K562 (cell line): ENCODE data around the gene MIS18A. TPM values are rescaled to one million over a fixed set of nuclear protein-coding genes. Genes with fewer than 3 reads are reported as not detected.

Experiments
- CBX5 ChIP-seq: IDR thresholded peaks from 2 replicates; pipeline ENCODE4 v1.6.1; 2014; ENCODE audit warnings: low read depth, borderline replicate concordance
- ELF4 ChIP-seq: fragments of 450-650 bp; formaldehyde crosslinking; IDR thresholded peaks from 2 replicates; pipeline ENCODE4 v1.4.0; 2022; ENCODE audit warnings: missing genetic modification characterization
- MCM5 ChIP-seq: fragments of 450-650 bp; IDR thresholded peaks from 2 replicates; pipeline ENCODE4 v1.6.1; 2016; ENCODE audit warnings: low read depth
- NR2F6 ChIP-seq: fragments of 450-650 bp; formaldehyde crosslinking; IDR thresholded peaks from 2 replicates; pipeline ENCODE4 v1.4.0; 2020; ENCODE audit warnings: mild to moderate bottlenecking
- POLR3G ChIP-seq: IDR thresholded peaks from 2 replicates; pipeline ENCODE4 v1.6.1; 2011; ENCODE audit not compliant: insufficient read length, insufficient replicate concordance; ENCODE audit errors: extremely low read depth
- SNAPC5 ChIP-seq: fragments of 250-450 bp; sonication (Bioruptor Pico); IDR thresholded peaks from 2 replicates; pipeline ENCODE4 v1.8.0; 2021; ENCODE audit warnings: moderate library complexity, mild to moderate bottlenecking, inconsistent platforms
- STAG1 ChIP-seq: sonication (generic); formaldehyde crosslinking; IDR thresholded peaks from 2 replicates; pipeline ENCODE4 v1.5.0; 2020; ENCODE audit warnings: missing genetic modification reagents, borderline replicate concordance
- XRCC5 ChIP-seq: fragments of 200-400 bp; formaldehyde crosslinking; IDR thresholded peaks from 2 replicates; pipeline ENCODE4 v1.6.1; 2017; ENCODE audit warnings: low read depth, mild to moderate bottlenecking, low read length
- ZKSCAN8 ChIP-seq: fragments of 200-800 bp; sonication (Bioruptor generic); IDR thresholded peaks from 2 replicates; pipeline ENCODE4 v1.6.1; 2016; ENCODE audit warnings: missing genetic modification characterization, missing compliant biosample characterization
- ZNF165 ChIP-seq: fragments of 250-450 bp; sonication (Bioruptor Pico); IDR thresholded peaks from 2 replicates; pipeline ENCODE4 v1.4.0; 2020; ENCODE audit warnings: borderline replicate concordance
- ZNF77 ChIP-seq: fragments of 250-450 bp; sonication (Bioruptor Pico); IDR thresholded peaks from 2 replicates; pipeline ENCODE4 v1.5.0; 2020
- polyA plus RNA-seq, 8 experiments: library from polyadenylated mRNA; depleted of rRNA in 4 of 8; stranded (reverse) in 5 of 8; unstranded in 3 of 8; fragments of >200 nt; fragmentation: Nextera tagmentation in 2 of 8; fragmentation: Illumina TruSeq in 1 of 8; extraction: Ambion mirVana in 2 of 8; extraction: Trizol in 1 of 8; gene quantifications; 2 replicates each; pipeline versions ENCODE4 v1.2.1 to v1.2.3, GENCODE V29; 2011 to 2014; ENCODE audit warnings: inconsistent platforms in 1 of 8, missing spikeins in 1 of 8
- total RNA-seq, 7 experiments: library from RNA; depleted of rRNA in 6 of 7; stranded (reverse); fragments of >200 nt in 6 of 7; fragmentation: Illumina TruSeq in 2 of 7; extraction: Trizol in 2 of 7; gene quantifications; 2 replicates each; pipeline versions ENCODE4 v1.2.1 to v1.2.3, GENCODE V29; 2011 to 2021; ENCODE audit warnings: low replicate concordance in 1 of 7
- TF ChIP-seq, protein P1 (sequence below): sonication (generic); formaldehyde crosslinking; IDR thresholded peaks from 2 replicates; pipeline ENCODE4 v1.8.1; 2023; ENCODE audit warnings: missing genetic modification reagents, mild to moderate bottlenecking, borderline replicate concordance
- TF ChIP-seq, protein P2 (sequence below): fragments of 250-450 bp; sonication (Bioruptor Pico); IDR thresholded peaks from 2 replicates; pipeline ENCODE4 v1.4.0; 2020; ENCODE audit warnings: mild to moderate bottlenecking, moderate library complexity
- TF ChIP-seq, protein P3 (sequence below): fragments of 450-650 bp; IDR thresholded peaks from 2 replicates; pipeline ENCODE4 v1.6.1; 2016; ENCODE audit warnings: missing biosample characterization, missing genetic modification characterization

The MIS18A gene
- total and polyA plus RNA-seq, 9 of the 15 experiments (the other 6 are each of a cell fraction or from before 2014, with no cell fraction given): 17.7 to 75.3 (median 60.3) TPM

DNA sequence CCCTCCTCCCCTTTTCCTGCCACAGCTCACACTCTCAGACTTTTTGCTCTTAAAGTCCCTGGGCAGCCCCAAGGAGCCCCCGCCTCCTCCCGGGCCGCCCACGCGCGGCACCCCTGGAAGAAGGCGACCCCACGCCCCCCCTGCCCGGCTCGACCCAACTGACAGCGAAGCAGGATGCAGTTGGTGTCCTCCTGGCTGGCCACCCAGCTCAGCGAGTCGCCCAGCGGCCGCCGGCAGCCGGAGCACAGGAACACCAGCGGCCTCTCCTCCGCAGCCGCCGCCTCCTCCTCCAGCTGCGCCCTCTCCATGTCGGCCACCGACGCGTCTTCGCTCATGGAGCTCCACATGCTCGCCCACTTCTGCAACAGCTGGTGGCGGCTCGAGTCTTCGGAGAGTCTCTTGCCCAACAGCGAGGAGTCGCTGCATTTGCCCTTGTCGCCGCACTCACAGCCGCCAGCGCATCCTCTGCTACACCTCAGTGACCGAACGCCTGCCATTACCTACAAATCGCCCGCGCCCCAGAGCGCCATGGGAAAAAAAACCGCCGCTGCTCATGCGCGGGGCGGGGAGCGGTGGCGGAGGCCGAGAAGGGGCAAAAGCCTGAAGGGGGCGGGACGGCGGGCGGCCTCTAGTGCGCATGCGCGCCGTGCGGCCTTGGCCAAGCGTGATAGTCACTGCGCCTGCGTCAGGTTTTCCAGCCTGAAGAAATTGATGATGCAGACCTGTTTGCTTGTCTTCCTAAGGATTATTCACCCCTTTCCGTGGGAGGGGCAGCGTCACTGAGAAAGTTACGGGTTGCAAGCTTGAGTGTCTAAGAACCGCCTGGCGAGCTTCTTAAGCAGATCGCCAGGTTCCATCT lies at the start of gene MIS18A (continued):
- TF ChIP-seq, protein P1, sequence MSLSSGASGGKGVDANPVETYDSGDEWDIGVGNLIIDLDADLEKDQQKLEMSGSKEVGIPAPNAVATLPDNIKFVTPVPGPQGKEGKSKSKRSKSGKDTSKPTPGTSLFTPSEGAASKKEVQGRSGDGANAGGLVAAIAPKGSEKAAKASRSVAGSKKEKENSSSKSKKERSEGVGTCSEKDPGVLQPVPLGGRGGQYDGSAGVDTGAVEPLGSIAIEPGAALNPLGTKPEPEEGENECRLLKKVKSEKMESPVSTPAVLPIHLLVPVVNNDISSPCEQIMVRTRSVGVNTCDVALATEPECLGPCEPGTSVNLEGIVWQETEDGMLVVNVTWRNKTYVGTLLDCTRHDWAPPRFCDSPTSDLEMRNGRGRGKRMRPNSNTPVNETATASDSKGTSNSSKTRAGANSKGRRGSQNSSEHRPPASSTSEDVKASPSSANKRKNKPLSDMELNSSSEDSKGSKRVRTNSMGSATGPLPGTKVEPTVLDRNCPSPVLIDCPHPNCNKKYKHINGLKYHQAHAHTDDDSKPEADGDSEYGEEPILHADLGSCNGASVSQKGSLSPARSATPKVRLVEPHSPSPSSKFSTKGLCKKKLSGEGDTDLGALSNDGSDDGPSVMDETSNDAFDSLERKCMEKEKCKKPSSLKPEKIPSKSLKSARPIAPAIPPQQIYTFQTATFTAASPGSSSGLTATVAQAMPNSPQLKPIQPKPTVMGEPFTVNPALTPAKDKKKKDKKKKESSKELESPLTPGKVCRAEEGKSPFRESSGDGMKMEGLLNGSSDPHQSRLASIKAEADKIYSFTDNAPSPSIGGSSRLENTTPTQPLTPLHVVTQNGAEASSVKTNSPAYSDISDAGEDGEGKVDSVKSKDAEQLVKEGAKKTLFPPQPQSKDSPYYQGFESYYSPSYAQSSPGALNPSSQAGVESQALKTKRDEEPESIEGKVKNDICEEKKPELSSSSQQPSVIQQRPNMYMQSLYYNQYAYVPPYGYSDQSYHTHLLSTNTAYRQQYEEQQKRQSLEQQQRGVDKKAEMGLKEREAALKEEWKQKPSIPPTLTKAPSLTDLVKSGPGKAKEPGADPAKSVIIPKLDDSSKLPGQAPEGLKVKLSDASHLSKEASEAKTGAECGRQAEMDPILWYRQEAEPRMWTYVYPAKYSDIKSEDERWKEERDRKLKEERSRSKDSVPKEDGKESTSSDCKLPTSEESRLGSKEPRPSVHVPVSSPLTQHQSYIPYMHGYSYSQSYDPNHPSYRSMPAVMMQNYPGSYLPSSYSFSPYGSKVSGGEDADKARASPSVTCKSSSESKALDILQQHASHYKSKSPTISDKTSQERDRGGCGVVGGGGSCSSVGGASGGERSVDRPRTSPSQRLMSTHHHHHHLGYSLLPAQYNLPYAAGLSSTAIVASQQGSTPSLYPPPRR (CRISPR knock-in tag): no peak
- TF ChIP-seq ELF4 (CRISPR knock-in tag) (peak; percentile 11; the same call in 1 of the 2 replicates), ZNF77 (CRISPR knock-in tag) (no peak), SNAPC5 (CRISPR knock-in tag) (no peak), POLR3G (no peak), NR2F6 (CRISPR knock-in tag) (no peak), STAG1 (CRISPR knock-in tag) (no peak), MCM5 (no peak), CBX5 (no peak), XRCC5 (no peak), ZNF165 (CRISPR knock-in tag) (no peak), ZKSCAN8 (no peak)
- TF ChIP-seq, protein P2, sequence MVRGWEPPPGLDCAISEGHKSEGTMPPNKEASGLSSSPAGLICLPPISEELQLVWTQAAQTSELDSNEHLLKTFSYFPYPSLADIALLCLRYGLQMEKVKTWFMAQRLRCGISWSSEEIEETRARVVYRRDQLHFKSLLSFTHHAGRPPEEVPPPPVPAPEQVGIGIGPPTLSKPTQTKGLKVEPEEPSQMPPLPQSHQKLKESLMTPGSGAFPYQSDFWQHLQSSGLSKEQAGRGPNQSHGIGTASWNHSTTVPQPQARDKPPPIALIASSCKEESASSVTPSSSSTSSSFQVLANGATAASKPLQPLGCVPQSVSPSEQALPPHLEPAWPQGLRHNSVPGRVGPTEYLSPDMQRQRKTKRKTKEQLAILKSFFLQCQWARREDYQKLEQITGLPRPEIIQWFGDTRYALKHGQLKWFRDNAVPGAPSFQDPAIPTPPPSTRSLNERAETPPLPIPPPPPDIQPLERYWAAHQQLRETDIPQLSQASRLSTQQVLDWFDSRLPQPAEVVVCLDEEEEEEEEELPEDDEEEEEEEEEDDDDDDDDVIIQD (CRISPR knock-in tag): no peak
- TF ChIP-seq, protein P3, sequence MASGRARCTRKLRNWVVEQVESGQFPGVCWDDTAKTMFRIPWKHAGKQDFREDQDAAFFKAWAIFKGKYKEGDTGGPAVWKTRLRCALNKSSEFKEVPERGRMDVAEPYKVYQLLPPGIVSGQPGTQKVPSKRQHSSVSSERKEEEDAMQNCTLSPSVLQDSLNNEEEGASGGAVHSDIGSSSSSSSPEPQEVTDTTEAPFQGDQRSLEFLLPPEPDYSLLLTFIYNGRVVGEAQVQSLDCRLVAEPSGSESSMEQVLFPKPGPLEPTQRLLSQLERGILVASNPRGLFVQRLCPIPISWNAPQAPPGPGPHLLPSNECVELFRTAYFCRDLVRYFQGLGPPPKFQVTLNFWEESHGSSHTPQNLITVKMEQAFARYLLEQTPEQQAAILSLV (tag): no peak
